Left colon (tissue), 2 donors: ENCODE measurements around the gene MRTFA. TPM values are rescaled to one million over a fixed set of nuclear protein-coding genes. Genes with fewer than 3 reads are reported as not detected.
A peak's percentile ranks its signal among the peaks of the same experiment; 100 is the strongest.
"Not testable (repeated sequence)": the region's sequence is repeated elsewhere in the genome, so short reads cannot be mapped to it uniquely, and the experiment has no call there.

Source experiments
- ATAC-seq: fragments of 200-7000 bp; cut with Tn5 transposase; one replicate; pipeline ENCODE4 v1.9.1; 2020; ENCODE audit warnings: mild to moderate bottlenecking, moderate library complexity
- DNase-seq, 2 donors: peaks; one replicate each; pipeline ENCODE4 v3.0.0-alpha.2; 2020
- intact Hi-C, 2 donors: fragments of 100-400 bp; cut with DNase I in 1 of 2; cut with micrococcal nuclease in 1 of 2; formaldehyde crosslinking; loops; one replicate each; pipeline versions ENCODE4 v1.11.2 to v1.14.0; 2022; cut with DNase I, micrococcal nuclease
- long read RNA-seq: library from polyadenylated mRNA; unstranded; transcript quantifications from one replicate; pipeline ENCODE4 v2.0.0, GENCODE V29; 2021
- total RNA-seq, 2 donors: library from RNA; stranded (reverse); fragmentation: NEBNext Ultra II Directional; extraction: Animal tissue kit (Norgen Biotek cat#: 25700); gene quantifications; one replicate each; pipeline ENCODE4 v1.2.1, GENCODE V29; 2021
- donor health status: DM: no; HTN: no; CAD: no.
- donor health status: DM: yes; HTN: yes; CAD: no.

Gene MRTFA
- total RNA-seq: 10 to 100 TPM; 42.1 to 44.4 TPM
- long read RNA-seq, partial matches to known transcripts: 4 of 11 reads
- long read RNA-seq, other reads (novel, unspliced or antisense): 7 of 11 reads

DNA sequence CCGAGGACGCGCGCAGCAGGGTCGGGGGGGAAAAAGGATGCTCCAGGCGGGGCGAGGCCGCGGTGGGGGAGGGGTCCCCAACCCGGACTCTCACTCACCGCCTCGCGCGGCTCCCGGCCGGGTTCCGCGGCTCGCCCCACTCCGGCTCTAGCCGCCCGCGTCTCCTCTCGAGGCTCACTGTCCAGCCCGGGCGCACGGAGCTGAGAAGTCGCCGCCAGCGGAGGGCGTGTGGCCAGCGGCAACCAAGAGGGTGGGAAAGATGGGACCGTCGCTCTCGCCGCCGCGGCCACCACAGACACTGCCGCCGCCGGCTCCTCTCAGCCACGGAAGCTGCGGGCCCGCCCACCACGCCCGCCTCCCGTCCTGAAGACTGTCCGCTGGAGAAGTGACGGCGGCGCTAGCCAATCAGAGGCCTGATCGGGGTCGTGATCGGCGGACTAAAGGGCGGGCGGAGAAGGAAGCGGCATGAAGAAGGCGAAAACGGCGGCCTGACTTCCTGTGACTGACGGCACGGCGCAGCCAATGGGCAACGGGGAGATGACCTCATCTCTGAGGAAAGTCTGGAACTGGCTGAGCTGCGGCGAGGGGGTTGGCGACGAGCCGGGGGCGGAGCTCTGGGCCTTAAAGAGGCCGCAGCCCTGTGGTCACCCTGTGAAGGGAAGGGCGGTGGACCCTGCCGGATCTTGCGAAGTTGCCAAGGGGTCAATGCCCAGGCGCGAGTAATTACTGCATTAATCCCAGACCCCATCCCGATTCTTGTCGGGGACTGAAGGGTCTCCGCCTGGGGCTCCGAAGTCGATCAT lies at the start of gene MRTFA:
MRTFA (minus strand) TSS at position 340 of the 803 bp plus-strand sequence.
- intact Hi-C loops: loop anchor here in 1 of 2 donors (10.0 kb wide), 1 partner anchor 122 kb away; no protein-coding TSS in a partner anchor

DNA sequence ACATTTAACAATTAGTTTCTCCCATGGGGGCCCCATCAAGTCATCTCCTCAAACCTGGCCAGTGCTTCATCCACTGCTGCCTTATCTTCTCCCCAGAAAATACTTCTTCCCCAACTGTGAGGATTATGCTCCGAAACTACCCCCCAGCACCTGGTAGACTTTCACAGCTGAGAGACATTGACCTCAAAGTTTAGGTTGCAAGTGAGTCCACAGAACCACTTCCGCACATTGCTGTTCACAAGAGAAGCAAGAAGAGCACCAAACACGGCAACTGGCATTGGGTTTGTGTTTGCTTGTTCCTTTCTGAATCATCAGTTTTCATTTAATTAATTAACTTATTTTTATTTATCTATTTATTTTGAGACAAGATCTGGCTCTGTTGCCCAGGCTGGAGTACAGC lies 48.9 kb upstream of the MRTFA start:
- DNase-seq (no peak), ATAC-seq (no peak)
- intact Hi-C loops: loop anchor here in 1 of 2 donors (10.0 kb wide), 1 partner anchor 79 kb away; no protein-coding TSS in a partner anchor

More for the DNA sequence above, at the start of gene MRTFA:
- ATAC-seq (peak; percentile 91), DNase-seq (peak; percentile 100)

DNA sequence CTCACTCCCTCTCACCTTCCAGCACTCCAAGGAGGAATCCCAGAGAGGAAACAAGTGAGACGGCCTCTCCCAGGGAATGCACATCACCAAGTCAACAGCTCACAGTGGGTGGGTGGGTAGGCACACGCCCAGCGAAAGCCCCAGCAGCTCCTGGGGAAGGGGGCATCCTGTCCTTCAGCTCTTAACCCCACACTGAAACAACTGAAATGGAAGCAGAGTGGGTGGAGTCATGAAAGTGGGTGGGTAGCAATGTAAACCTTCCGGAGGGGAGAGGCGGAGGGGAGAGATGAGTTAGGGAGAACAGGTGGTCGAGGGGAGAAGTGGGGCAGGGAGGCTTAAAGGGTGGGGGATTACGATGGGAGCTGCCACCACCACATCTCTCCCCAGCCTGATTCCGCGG lies 48.2 kb upstream of the MRTFA start:
- ATAC-seq: no peak

DNA sequence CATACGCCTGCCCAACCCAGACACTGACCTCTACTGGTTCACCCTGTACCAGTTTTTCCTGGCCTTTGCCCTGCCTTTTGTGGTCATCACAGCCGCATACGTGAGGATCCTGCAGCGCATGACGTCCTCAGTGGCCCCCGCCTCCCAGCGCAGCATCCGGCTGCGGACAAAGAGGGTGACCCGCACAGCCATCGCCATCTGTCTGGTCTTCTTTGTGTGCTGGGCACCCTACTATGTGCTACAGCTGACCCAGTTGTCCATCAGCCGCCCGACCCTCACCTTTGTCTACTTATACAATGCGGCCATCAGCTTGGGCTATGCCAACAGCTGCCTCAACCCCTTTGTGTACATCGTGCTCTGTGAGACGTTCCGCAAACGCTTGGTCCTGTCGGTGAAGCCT lies 44.9 kb upstream of the MRTFA start:
- DNase-seq: no peak
- intact Hi-C loops: loop anchor here in 1 of 2 donors (10.0 kb wide), 1 partner anchor 83 kb away; no protein-coding TSS in a partner anchor
- no peak for ATAC-seq

More for the DNA sequence above, 48.2 kb upstream of the MRTFA start:
- no peak for DNase-seq
- intact Hi-C loops: loop anchor here in 1 of 2 donors (10.0 kb wide), 1 partner anchor 80 kb away; no protein-coding TSS in a partner anchor

DNA sequence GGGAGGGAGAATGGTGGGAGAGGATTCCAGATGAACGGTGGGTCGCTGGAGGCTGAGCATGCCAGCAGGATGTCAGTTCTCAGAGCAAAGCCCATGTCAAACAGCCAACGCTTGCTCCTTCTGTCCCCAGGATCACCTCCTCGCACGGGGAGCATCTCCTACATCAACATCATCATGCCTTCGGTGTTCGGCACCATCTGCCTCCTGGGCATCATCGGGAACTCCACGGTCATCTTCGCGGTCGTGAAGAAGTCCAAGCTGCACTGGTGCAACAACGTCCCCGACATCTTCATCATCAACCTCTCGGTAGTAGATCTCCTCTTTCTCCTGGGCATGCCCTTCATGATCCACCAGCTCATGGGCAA lies 44.3 kb upstream of the MRTFA start:
- intact Hi-C loops: loop anchor here in 1 of 2 donors (10.0 kb wide), 1 partner anchor 84 kb away; no protein-coding TSS in a partner anchor
- DNase-seq: no peak
- no peak for ATAC-seq

DNA sequence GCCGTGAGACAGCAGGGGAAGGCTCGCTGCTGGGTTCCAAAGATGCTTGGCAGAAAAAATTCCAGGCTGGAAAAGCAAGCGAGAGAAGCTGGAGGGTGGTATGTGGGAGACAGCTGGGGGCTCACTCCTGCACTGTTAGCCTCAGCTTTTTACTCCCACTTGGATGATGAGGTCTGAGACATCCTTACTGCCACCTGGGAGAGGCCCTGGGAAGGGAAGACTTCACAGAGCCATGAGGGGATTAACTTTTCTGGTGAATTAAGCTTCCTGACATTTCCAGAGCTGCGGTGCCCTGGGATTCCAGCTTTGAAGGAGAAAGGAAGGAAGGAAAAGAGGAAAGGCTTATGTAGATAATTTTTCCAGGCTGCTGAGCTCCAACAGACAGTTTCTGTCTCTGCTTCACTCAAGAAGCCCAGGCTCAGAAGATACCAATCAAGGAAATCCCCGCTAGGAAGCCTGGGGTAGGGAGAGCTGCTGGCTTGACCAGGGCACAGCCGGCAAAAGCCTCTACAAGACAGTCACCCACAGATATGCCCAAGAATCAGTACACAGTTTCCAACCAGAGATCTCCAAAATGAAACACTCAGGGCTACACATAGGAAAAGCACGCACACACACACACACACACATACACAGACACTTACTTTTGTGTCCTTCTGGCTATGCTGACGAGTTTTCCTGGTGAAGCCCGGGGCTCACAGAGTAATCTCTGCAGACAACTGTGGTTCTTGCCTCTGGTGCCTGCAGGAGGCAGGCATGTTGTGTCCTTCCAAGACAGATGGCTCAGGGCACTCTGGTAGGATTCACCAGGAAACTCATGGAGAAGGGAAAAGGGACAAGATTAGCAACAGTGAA lies 43.7 kb upstream of the MRTFA start:
- DNase-seq: no peak
- ATAC-seq: no peak
- intact Hi-C loops: loop anchor here in 1 of 2 donors (10.0 kb wide), 1 partner anchor 85 kb away; no protein-coding TSS in a partner anchor

DNA sequence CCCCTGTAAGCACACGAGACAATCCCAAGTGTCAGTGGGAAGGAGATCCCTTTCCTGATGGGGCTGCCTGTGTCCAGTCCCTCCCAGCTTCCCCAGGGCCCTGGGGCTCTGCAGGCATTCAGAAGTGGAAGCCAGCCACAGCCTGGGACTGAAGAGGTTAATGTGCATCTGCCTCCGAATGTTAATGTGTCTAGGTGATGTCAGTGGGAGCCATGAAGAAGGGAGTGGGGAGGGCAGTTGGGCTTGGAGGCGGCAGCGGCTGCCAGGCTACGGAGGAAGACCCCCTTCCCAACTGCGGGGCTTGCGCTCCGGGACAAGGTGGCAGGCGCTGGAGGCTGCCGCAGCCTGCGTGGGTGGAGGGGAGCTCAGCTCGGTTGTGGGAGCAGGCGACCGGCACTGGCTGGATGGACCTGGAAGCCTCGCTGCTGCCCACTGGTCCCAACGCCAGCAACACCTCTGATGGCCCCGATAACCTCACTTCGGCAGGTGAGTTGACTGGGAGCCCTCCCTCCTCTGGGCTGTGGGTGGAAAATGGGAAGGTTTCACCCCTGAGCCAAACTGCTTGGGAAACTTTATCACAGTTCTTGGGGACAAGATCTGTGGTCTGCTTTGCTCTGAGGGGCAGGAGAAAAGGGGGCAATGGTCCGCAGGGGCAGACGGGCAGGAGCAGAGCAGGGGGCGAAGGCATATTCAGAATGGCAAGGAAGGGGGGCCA lies 42.9 kb upstream of the MRTFA start, which contains the start of gene MCHR1:
MCHR1 (plus strand) TSS at position 236 of the 715 bp plus-strand sequence; CDS start at position 405, 169 bp downstream.
- DNase-seq (no peak), ATAC-seq (no peak)
- intact Hi-C loops: no loop called here

DNA sequence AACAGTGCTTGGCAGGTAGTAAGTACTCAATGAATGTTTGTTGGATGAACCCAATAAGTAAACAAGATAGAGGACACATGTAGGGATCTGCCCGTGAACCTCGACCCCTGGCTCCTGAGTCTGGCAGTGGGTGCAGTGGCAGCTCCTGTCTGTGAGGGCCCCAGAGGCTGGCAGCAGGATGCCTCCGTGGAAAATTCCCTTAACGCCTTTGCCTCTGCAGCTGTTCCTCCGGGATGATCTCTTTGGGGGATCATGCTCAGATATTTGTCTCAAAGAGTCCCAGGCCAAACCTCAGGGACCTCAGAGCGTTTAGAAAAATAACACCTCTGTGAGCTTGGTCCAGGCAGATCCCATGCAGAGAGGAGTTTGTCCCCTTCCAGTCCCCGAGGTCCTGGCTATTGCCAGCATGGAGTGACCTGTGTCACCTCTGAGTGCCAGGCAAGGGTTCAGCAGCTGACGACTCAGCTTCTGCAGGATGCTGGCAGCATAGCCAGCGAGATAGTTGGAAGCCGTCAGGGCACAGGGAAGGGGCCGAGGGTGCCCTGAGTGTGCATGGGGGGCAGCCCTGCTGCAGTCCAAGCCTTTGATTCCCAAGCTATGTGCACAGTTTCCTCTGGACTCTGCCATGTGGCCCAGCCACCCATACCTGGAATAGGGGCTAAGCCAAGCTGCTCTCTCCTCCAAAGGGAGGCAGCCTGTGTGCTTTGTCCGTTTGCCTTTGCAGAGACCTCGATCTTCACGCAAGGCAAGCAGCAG lies 42.2 kb upstream of the MRTFA start:
- intact Hi-C loops: no loop called here
- ATAC-seq (no peak), DNase-seq (no peak)

DNA sequence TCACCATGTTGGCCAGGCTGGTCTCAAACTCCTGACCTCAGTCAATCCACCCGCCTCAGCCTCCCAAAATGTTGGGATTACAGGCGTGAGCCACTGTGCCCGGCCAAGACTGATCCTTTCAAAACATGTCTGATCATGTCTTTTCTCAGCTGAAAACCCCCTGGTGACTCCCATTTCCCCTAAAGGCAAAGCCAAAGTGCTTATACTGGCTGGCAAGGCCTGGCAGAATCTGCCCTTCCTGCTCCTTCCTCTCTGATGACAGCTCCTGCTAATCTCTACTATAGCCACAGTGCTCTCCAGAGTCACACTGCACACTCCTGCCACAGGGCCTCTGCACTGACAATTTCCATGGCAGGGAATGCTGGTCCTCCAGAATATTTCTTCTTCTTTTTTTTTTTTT lies 40.1 kb upstream of the MRTFA start:
- no peak for DNase-seq
- ATAC-seq: no peak
- intact Hi-C loops: no loop called here

DNA sequence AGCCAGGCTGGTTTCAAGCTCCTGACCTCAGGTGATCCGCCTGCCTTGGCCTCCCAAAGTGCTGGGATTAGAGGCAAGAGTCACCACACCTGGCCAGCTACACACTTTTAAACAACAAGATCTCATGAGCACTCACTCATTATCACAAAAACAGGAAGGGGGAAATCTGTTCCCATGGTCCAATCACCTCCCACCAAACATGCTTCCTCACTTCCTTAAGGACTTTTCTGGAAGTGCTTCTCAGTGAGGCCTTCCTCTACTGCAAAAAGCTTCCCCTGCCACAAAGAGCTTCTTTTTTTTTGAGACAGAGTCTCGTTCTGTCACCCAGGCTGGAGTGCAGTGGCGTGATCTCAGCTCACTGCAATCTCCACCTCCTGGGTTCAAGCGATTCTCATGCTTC lies 39.6 kb upstream of the MRTFA start:
- ATAC-seq, DNase-seq, intact Hi-C loops: not testable (repeated sequence)

DNA sequence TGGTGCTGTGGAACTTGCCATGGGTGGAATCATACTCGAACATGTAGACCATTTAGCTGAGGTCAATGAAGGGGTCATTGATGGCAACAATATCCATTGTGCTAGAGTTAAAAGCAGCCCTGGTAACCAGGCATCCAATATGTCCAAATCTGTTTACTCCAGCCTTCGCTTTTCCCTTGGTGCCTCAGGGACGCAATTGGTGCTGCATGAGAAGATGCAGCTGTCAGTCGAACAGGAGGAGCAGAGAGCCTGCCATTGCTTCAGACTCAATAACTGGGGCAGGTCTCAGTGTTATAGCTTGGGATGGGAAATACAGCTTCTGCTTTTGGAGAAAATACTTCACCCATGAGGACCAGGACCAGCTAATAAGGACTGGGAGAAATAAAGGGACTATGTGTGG lies 37.8 kb upstream of the MRTFA start:
- ATAC-seq (no peak), DNase-seq (no peak)
- intact Hi-C loops: no loop called here

DNA sequence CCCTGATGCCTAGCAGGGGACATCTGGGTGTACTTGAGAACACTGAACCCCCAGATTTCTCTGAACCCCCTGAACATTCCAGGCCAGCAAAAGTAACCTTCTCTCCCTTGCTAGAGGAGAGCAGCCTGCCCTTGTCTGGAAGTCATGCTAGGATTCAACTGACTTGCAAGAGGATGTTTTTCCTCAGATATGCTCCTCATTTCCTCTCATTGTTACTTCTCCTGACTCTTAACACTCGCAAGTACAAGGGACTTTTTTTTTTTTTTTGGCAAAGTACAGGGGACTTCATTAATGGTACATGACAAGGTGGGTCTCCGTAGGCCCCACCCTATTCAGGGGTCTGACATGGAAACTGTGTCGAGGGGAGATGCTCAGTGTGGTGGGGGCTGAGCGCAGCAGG lies 36.5 kb upstream of the MRTFA start:
- intact Hi-C loops: no loop called here
- DNase-seq (no peak), ATAC-seq (no peak)

DNA sequence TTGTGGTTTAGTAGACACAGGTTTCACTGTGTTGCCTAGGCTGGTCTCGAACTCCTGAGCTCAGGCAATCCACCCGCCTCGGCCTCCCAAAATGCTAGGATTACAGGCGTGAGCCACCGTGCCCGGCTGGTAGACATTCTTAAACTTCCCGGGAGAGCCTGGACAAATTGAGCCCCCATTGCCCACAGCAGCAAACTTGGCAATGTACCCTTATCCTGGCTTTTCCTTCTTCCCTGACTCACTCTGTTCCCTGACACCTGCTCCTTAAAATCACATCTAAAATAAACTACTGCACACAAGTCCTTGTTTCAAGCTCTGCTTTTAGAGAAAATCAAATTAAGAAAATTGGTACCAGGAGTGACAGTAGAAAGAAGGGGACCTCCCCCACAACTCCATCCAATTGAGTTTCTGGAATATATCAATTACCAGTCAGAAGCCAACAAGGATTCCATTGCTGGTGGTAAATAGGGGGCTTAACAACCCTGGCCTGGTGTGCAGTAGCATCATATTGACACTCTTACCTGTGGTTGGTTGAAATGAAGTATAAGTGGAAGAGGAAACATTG lies 35.4 kb upstream of the MRTFA start:
- DNase-seq (no peak), ATAC-seq (no peak)
- intact Hi-C loops: no loop called here

DNA sequence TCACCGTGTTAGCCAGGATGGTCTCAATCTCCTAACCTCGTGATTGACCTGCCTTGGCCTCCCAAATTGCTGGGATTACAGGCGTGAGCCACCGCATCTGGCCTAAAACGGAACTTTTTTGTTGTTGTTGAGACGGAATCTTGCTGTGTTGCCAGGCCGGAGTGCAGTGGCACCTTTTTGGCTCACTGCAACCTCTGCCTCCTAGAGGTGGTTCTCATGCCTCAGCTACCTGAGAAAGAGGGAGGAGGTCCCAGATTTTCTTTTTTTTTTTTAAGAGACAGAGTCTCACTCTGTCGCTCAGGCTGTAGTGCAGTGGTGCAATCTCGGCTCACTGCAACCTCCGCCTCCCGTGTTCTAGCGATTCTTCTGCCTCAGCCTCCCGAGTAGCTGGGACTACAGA lies 34.9 kb upstream of the MRTFA start:
- intact Hi-C loops: no loop called here
- DNase-seq (no peak), ATAC-seq (no peak)

DNA sequence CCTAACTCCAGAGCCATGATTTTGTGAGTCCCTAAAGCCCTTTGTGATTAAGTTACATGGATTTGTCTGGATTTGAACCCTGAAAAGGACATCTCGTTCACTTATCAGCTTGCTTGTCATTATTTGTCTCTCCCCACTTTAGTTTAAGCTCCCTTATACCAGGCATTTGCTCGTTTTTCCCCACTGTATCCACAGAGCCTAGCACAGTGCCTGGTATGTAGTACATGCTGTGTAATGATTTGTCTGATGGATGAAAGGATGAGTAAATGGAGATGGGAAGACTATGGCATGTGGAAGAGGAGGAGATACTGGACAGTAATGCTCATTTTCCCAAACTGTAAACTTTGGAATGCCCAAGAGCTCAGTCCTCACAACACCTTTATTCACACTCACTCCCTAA lies 33.5 kb upstream of the MRTFA start:
- intact Hi-C loops: no loop called here
- DNase-seq (no peak), ATAC-seq (no peak)

DNA sequence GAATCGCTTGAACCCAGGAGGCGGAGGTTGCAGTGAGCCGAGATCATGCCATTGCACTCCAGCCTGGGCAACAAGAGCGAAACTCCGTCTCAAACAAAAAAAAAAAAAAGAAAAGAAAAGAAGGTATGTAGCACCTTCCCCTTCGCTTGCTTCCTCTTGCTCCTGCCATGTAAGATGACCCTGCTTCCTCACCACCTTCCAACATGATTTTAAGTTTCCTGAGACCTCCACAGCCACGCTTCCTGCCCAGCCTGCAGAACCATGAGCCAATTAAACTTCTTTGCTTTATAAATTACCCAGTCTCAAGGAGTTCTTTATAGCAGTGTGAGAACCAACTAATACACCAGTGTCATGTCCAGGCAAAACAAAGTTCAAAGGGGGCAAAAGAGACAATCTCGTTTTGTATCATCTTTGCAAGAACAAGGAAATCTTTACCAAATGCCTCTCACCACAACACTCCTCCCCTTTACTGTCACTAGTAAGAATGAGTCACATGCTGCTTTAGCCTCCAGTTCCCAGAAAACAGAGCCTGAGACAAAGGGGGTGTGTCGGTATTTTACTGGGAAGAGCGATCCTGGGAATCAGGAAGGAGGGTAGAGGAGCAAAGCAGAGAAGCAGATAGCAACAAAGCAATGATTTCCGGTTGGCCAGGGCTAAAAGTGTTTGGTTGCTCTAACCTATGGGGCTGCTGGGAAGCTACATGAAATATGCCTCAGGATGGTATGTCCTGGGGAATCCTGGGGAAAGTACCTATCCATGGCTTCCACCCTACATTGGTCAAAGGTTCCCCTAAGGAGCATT lies 32.3 kb upstream of the MRTFA start:
- no peak for DNase-seq
- peak; percentile 64 for ATAC-seq
- intact Hi-C loops: no loop called here
